Measurements from ENCODE around the gene ROBO1.

Gene ROBO1

DNA sequence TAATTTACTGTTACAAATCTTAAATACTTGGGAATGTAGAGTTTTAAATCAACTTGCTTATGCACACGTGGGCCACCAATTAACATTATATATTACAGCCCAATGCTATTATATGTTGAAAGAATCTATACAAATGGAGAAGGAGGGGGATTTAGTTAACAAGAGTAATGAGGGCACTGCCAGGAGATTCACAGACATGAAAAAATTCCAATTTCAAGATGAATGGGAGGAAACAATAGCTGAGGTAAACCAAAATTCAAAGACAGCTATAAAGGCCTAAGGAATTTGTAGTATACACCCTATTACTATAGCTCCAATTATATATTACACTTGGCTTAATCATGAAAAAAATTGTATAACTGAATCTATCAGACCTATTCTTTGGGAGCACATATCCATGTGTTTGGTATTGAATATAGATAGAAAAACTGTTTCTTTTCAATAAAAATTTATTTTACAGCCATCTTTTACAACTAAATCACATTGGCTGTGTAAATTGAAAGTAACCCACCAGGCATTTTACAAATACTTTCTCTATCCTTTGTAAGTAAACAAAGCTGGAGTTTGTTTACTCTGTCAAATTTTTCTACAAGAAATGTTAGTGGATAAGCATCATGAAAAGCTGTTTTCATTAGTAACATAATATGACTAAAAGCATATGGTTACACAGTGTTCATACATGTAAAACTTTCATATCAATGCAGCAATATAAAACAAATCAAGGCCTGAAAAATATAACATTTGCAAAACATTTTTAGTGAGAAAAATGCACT, 1045.8 kb downstream of the ROBO1 start:
- Histone ChIP-seq H3K27me3 (ENCODE audit: control insufficient read depth, insufficient read depth, low read length) (no peaks in the 10 kb centered on the region), H3K4me1 (ENCODE audit: control insufficient read depth, insufficient read depth, low read length) (no peaks in the 10 kb centered on the region), H3K4me3 (ENCODE audit: low read length) (no peak overlapping the region), H3K4me2 (ENCODE audit: low read length) (no peak overlapping the region), H3K9ac (ENCODE audit: low read depth, low read length) (no peak overlapping the region), H3K9me3 (replicated peaks; ENCODE audit: low read length) (no peaks in the 10 kb centered on the region), H3K36me3 (ENCODE audit: insufficient read depth, low read length) (no peaks in the 10 kb centered on the region)

DNA sequence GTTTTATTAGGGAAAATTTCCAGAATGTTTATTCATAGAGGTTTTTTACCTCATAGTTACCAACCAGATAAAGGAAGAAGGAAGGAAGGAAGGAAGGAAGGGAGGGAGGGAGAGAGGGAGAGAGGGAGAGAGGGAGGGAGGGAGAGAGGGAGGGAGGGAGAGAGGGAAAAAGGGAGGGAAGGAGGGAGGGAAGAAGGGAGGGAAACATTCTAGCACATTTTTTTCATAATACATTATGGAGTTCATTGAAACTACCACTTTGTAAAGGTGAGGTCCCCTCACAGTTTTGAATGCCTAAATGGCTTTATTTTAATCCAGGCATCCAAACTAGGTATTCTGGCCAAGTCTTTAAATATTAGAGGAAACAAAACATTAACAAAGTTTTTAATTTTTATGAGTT, 1049.1 kb downstream of the ROBO1 start:
- Histone ChIP-seq H3K4me3 (ENCODE audit: low read length) (no peak overlapping the region), H3K4me1 (ENCODE audit: control insufficient read depth, insufficient read depth, low read length) (no peaks in the 10 kb centered on the region), H3K9ac (ENCODE audit: low read depth, low read length) (no peak overlapping the region), H3K9me3 (replicated peaks; ENCODE audit: low read length) (no peaks in the 10 kb centered on the region), H3K4me2 (ENCODE audit: low read length) (no peak overlapping the region), H3K27me3 (ENCODE audit: control insufficient read depth, insufficient read depth, low read length) (no peaks in the 10 kb centered on the region), H3K36me3 (ENCODE audit: insufficient read depth, low read length) (no peaks in the 10 kb centered on the region)

DNA sequence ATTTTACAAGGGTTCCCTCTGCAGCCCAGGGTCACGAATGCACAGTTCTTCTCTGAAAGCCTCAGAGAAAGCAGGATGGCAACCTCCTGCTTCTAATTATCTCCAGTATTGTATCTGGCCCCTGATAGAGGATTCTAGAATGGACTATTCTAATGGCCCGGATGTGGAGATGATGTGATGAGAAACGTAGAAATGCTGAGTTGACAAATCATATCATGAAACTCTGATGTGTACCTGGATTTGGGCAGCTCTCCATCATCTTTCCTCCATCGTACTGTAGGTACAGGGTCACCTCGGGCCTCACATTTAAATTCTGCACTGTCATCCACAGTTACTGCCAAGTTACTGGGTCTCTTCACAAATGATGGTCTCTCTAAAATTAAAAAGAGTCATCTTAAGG, 1050.8 kb downstream of the ROBO1 start:
- Histone ChIP-seq H3K4me1 (ENCODE audit: control insufficient read depth, insufficient read depth, low read length) (no peaks in the 10 kb centered on the region), H3K36me3 (ENCODE audit: insufficient read depth, low read length) (no peaks in the 10 kb centered on the region), H3K9me3 (replicated peaks; ENCODE audit: low read length) (no peaks in the 10 kb centered on the region), H3K27me3 (ENCODE audit: control insufficient read depth, insufficient read depth, low read length) (no peaks in the 10 kb centered on the region), H3K9ac (ENCODE audit: low read depth, low read length) (no peak overlapping the region), H3K4me3 (ENCODE audit: low read length) (no peak overlapping the region), H3K4me2 (ENCODE audit: low read length) (no peak overlapping the region)

GRCh38 chr3:78712941-78713340, 1054.9 kb downstream of the ROBO1 start:
- H3K9ac ChIP-seq (ENCODE audit: low read depth, low read length) = no peak overlapping the region
- H3K36me3 ChIP-seq (ENCODE audit: insufficient read depth, low read length) = no peaks in the 10 kb centered on the region
- no peaks in the 10 kb centered on the region for H3K4me1 ChIP-seq (ENCODE audit: control insufficient read depth, insufficient read depth, low read length)

DNA sequence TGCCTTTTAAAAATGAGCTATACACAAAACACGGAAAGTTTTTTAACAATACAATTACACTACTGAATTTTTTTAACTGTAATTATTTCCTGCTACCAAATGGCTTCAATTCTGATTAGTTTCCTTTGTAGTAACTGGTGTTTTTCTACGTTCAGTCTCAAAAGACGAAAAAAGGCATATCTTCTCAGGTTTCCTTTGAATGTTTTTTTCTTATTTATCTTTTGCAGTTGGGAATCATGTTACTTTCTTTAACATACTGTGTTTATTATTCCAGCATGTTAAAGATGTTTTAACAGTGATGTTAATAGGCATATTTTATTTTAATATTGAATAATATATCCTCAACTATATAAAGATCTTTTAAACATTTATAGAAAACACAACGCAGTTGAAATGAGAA, 1055.5 kb downstream of the ROBO1 start:
- H3K4me2 ChIP-seq (ENCODE audit: low read length) = no peak overlapping the region
- H3K9me3 ChIP-seq (replicated peaks; ENCODE audit: low read length) = no peaks in the 10 kb centered on the region
- no peaks in the 10 kb centered on the region for H3K36me3 ChIP-seq (ENCODE audit: insufficient read depth, low read length)
- no peak overlapping the region for H3K9ac ChIP-seq (ENCODE audit: low read depth, low read length)
- H3K27me3 ChIP-seq (ENCODE audit: control insufficient read depth, insufficient read depth, low read length) = no peaks in the 10 kb centered on the region
- no peak overlapping the region for H3K4me3 ChIP-seq (ENCODE audit: low read length)
- peaks cover under 1% of the 10 kb centered on the region for H3K4me1 ChIP-seq (ENCODE audit: control insufficient read depth, insufficient read depth, low read length)

More at GRCh38 chr3:78712941-78713340, 1054.9 kb downstream of the ROBO1 start:
- H3K27me3 ChIP-seq (ENCODE audit: control insufficient read depth, insufficient read depth, low read length) = no peaks in the 10 kb centered on the region
- H3K4me2 ChIP-seq (ENCODE audit: low read length) = no peak overlapping the region
- H3K4me3 ChIP-seq (ENCODE audit: low read length) = no peak overlapping the region
- no peaks in the 10 kb centered on the region for H3K9me3 ChIP-seq (replicated peaks; ENCODE audit: low read length)

DNA sequence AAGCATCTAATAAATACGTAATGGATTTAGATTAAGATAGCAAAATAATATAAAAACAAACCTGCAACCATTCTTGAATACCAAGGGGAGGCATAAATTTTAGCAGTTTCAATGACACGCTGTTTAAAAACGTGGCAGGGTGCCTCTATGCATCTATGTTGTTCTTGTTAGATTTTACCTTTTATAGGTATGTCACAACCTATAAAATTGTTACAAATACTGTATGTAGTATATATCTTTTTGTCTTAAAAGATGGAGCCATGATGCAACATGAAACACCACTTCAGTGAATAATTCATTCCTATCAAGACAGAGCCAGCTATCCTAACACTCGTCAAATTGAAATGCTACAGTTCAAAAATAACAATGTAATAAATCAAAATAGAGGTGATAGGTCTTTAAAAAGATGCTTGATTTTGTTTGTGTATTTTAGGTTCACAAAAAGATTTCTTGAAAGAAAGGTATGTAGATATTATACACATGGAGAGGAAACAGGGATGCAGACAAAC, 1059.2 kb downstream of the ROBO1 start:
- no peak overlapping the region for H3K4me2 ChIP-seq (ENCODE audit: low read length)
- no peak overlapping the region for H3K9ac ChIP-seq (ENCODE audit: low read depth, low read length)
- no peak overlapping the region for H3K4me3 ChIP-seq (ENCODE audit: low read length)

DNA sequence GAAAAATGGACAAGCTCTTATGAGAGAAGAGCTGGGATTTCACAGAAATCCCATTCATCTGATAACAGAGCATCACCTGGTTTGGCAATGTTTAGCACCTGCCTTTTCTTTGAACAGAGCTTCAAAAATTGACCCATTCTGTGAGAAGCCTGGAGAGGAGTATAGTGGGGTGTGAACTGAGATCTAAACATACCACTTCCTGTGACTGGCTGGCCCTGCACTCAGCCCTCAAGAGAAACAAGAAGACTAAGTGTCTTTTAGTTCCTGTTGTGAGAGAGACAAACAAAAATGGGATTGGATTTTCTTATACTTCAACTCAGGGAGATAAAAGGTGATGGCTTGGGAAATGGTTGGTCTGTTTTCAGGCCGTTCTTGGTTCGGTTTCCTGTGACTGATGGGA, 1060.2 kb downstream of the ROBO1 start:
- Histone ChIP-seq H3K4me1 (ENCODE audit: control insufficient read depth, insufficient read depth, low read length) (peaks cover 4% of the 10 kb centered on the region), H3K36me3 (ENCODE audit: insufficient read depth, low read length) (no peaks in the 10 kb centered on the region), H3K9me3 (replicated peaks; ENCODE audit: low read length) (no peaks in the 10 kb centered on the region), H3K9ac (ENCODE audit: low read depth, low read length) (no peak overlapping the region), H3K27me3 (ENCODE audit: control insufficient read depth, insufficient read depth, low read length) (no peaks in the 10 kb centered on the region), H3K4me3 (ENCODE audit: low read length) (no peak overlapping the region), H3K4me2 (ENCODE audit: low read length) (no peak overlapping the region)

More for the DNA sequence above, 1059.2 kb downstream of the ROBO1 start:
- H3K36me3 ChIP-seq (ENCODE audit: insufficient read depth, low read length) = no peaks in the 10 kb centered on the region
- H3K27me3 ChIP-seq (ENCODE audit: control insufficient read depth, insufficient read depth, low read length) = no peaks in the 10 kb centered on the region
- H3K4me1 ChIP-seq (ENCODE audit: control insufficient read depth, insufficient read depth, low read length) = peaks cover 4% of the 10 kb centered on the region
- H3K9me3 ChIP-seq (replicated peaks; ENCODE audit: low read length) = no peaks in the 10 kb centered on the region

GRCh38 chr3:78706906-78707523, 1060.8 kb downstream of the ROBO1 start:
- Histone ChIP-seq H3K4me2 (ENCODE audit: low read length) (no peak overlapping the region), H3K9me3 (replicated peaks; ENCODE audit: low read length) (no peaks in the 10 kb centered on the region), H3K4me1 (ENCODE audit: control insufficient read depth, insufficient read depth, low read length) (peaks cover 4% of the 10 kb centered on the region), H3K4me3 (ENCODE audit: low read length) (no peak overlapping the region), H3K27me3 (ENCODE audit: control insufficient read depth, insufficient read depth, low read length) (no peaks in the 10 kb centered on the region), H3K9ac (ENCODE audit: low read depth, low read length) (no peak overlapping the region), H3K36me3 (ENCODE audit: insufficient read depth, low read length) (no peaks in the 10 kb centered on the region)

GRCh38 chr3:78703944-78704343, 1063.9 kb downstream of the ROBO1 start:
- Histone ChIP-seq H3K4me2 (ENCODE audit: low read length) (no peak overlapping the region), H3K4me1 (ENCODE audit: control insufficient read depth, insufficient read depth, low read length) (peaks cover 4% of the 10 kb centered on the region), H3K9ac (ENCODE audit: low read depth, low read length) (no peak overlapping the region), H3K27me3 (ENCODE audit: control insufficient read depth, insufficient read depth, low read length) (no peaks in the 10 kb centered on the region), H3K4me3 (ENCODE audit: low read length) (no peak overlapping the region), H3K9me3 (replicated peaks; ENCODE audit: low read length) (no peaks in the 10 kb centered on the region), H3K36me3 (ENCODE audit: insufficient read depth, low read length) (no peaks in the 10 kb centered on the region)

GRCh38 chr3:78701537-78701936, 1066.3 kb downstream of the ROBO1 start:
- Histone ChIP-seq H3K9ac (ENCODE audit: low read depth, low read length) (no peak overlapping the region), H3K4me2 (ENCODE audit: low read length) (no peak overlapping the region), H3K4me1 (ENCODE audit: control insufficient read depth, insufficient read depth, low read length) (peaks cover 5% of the 10 kb centered on the region), H3K27me3 (ENCODE audit: control insufficient read depth, insufficient read depth, low read length) (no peaks in the 10 kb centered on the region), H3K36me3 (ENCODE audit: insufficient read depth, low read length) (no peaks in the 10 kb centered on the region), H3K4me3 (ENCODE audit: low read length) (no peak overlapping the region), H3K9me3 (replicated peaks; ENCODE audit: low read length) (no peaks in the 10 kb centered on the region)

DNA sequence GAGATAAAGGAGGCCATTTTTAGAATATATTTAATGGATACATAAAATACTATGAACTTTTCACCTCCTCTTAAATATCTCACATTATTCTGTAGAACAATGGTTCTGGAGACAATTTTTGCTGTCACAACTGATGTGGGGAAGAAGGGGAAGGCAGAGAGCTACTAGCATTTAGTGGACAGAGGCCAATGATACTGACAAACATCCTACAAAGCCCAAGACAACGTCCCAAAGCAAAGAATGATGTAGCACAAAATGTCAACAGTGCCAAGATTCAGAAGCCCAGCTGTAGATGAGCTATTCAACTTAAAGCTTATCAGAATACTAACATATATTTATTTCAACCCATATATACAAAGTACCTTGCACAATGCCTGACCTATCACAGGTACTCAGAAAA, 1069.4 kb downstream of the ROBO1 start:
- Histone ChIP-seq H3K36me3 (ENCODE audit: insufficient read depth, low read length) (no peaks in the 10 kb centered on the region), H3K4me1 (ENCODE audit: control insufficient read depth, insufficient read depth, low read length) (peaks cover 5% of the 10 kb centered on the region), H3K4me3 (ENCODE audit: low read length) (no peak overlapping the region), H3K27me3 (ENCODE audit: control insufficient read depth, insufficient read depth, low read length) (no peaks in the 10 kb centered on the region), H3K9ac (ENCODE audit: low read depth, low read length) (no peak overlapping the region), H3K4me2 (ENCODE audit: low read length) (no peak overlapping the region), H3K9me3 (replicated peaks; ENCODE audit: low read length) (no peaks in the 10 kb centered on the region)

DNA sequence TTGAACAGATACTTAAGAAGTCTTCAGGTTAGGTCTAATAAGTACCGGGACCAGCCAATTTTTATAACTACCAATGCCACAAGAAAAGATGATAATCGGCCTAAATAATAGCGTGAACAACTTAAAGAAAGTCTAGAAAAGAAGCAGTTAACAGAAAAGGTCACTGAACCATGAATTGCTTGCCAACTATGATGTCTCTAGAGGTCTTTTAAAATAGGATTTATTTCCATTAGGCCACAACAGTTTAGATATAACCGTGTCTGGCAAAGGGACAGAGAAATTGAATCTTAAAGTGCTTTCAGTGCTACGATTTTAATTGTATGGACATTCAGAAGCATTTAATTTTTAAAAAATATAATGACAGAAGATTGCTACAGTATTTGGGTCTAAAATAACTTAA, 1070.4 kb downstream of the ROBO1 start:
- H3K4me1 ChIP-seq (ENCODE audit: control insufficient read depth, insufficient read depth, low read length) = peaks cover 5% of the 10 kb centered on the region
- no peaks in the 10 kb centered on the region for H3K9me3 ChIP-seq (replicated peaks; ENCODE audit: low read length)
- H3K4me3 ChIP-seq (ENCODE audit: low read length) = no peak overlapping the region
- H3K36me3 ChIP-seq (ENCODE audit: insufficient read depth, low read length) = no peaks in the 10 kb centered on the region
- no peaks in the 10 kb centered on the region for H3K27me3 ChIP-seq (ENCODE audit: control insufficient read depth, insufficient read depth, low read length)
- no peak overlapping the region for H3K9ac ChIP-seq (ENCODE audit: low read depth, low read length)
- no peak overlapping the region for H3K4me2 ChIP-seq (ENCODE audit: low read length)
